Osteocyte (in vitro differentiated cells): ENCODE data around the gene HDAC9. TPM values are rescaled to one million over a fixed set of nuclear protein-coding genes. Genes with fewer than 3 reads are reported as not detected.
A peak's percentile ranks its signal among the peaks of the same experiment; 100 is the strongest.

Source experiments
- DNase-seq: peaks from one replicate; pipeline ENCODE4 v3.0.0; 2021; ENCODE audit warnings: mixed read lengths; ENCODE audit not compliant: unreplicated experiment; ENCODE audit errors: extremely low spot score
- H3K27ac Mint-ChIP-seq: one replicate; pipeline ENCODE4 v1.8.0; 2021; ENCODE audit warnings: mild to moderate bottlenecking, mixed read lengths; ENCODE audit not compliant: unreplicated experiment
- H3K27me3 Mint-ChIP-seq: one replicate; pipeline ENCODE4 v1.8.0; 2021; ENCODE audit warnings: mixed read lengths; ENCODE audit not compliant: unreplicated experiment
- H3K36me3 Mint-ChIP-seq: one replicate; pipeline ENCODE4 v1.8.0; 2021; ENCODE audit warnings: mixed read lengths; ENCODE audit not compliant: unreplicated experiment
- H3K4me1 Mint-ChIP-seq: one replicate; pipeline ENCODE4 v1.8.0; 2021; ENCODE audit warnings: mixed read lengths; ENCODE audit not compliant: unreplicated experiment
- H3K4me3 Mint-ChIP-seq: one replicate; pipeline ENCODE4 v1.8.0; 2021; ENCODE audit warnings: mild to moderate bottlenecking, moderate library complexity, mixed read lengths; ENCODE audit not compliant: unreplicated experiment
- H3K9me3 Mint-ChIP-seq: one replicate; pipeline ENCODE4 v1.8.0; 2021; ENCODE audit warnings: mixed read lengths; ENCODE audit not compliant: unreplicated experiment
- CTCF ChIP-seq: fragments of 200-600 bp; sonication (generic); IDR thresholded peaks from 2 replicates; pipeline ENCODE4 v1.5.0; 2021; ENCODE audit warnings: antibody characterized with exemption, mild to moderate bottlenecking, moderate library complexity
- total RNA-seq: library from RNA; stranded (reverse); gene quantifications from 2 replicates; pipeline ENCODE4 v1.2.1, GENCODE V29; 2021

Gene HDAC9
- total RNA-seq, 1 donor from 2014 or later: 0.81 TPM

GRCh38 chr7:18513343-18513742 lies 17.8 kb downstream of the HDAC9 start:
- H3K9me3 Mint-ChIP-seq: no peaks in the 10 kb centered on the region
- H3K4me3 Mint-ChIP-seq: no peak overlapping the region
- H3K36me3 Mint-ChIP-seq: no peaks in the 10 kb centered on the region
- H3K27ac Mint-ChIP-seq: no peak overlapping the region
- peaks cover 33% of the 10 kb centered on the region for H3K4me1 Mint-ChIP-seq
- no peaks in the 10 kb centered on the region for H3K27me3 Mint-ChIP-seq
- no peak for TF ChIP-seq CTCF
- DNase-seq: no peak

GRCh38 chr7:18515067-18515466 lies 19.5 kb downstream of the HDAC9 start:
- H3K36me3 Mint-ChIP-seq: no peaks in the 10 kb centered on the region
- H3K4me3 Mint-ChIP-seq: no peak overlapping the region
- H3K27ac Mint-ChIP-seq: peak overlapping the region; percentile 13
- no peaks in the 10 kb centered on the region for H3K27me3 Mint-ChIP-seq
- TF ChIP-seq CTCF: no peak
- H3K4me1 Mint-ChIP-seq: peaks cover 16% of the 10 kb centered on the region
- no peak for DNase-seq
- no peaks in the 10 kb centered on the region for H3K9me3 Mint-ChIP-seq

GRCh38 chr7:18517646-18518045 lies 22.1 kb downstream of the HDAC9 start:
- H3K27ac Mint-ChIP-seq: no peak overlapping the region
- no peak for DNase-seq
- no peaks in the 10 kb centered on the region for H3K27me3 Mint-ChIP-seq
- no peak for TF ChIP-seq CTCF
- no peaks in the 10 kb centered on the region for H3K36me3 Mint-ChIP-seq
- H3K4me1 Mint-ChIP-seq: peaks cover 20% of the 10 kb centered on the region
- no peak overlapping the region for H3K4me3 Mint-ChIP-seq
- H3K9me3 Mint-ChIP-seq: no peaks in the 10 kb centered on the region

GRCh38 chr7:18518555-18518954 lies 23.0 kb downstream of the HDAC9 start:
- no peak for TF ChIP-seq CTCF
- H3K4me1 Mint-ChIP-seq: peaks cover 20% of the 10 kb centered on the region
- H3K27me3 Mint-ChIP-seq: no peaks in the 10 kb centered on the region
- no peak overlapping the region for H3K27ac Mint-ChIP-seq
- no peak overlapping the region for H3K4me3 Mint-ChIP-seq
- no peaks in the 10 kb centered on the region for H3K36me3 Mint-ChIP-seq
- no peaks in the 10 kb centered on the region for H3K9me3 Mint-ChIP-seq
- no peak for DNase-seq

GRCh38 chr7:18520450-18521235 lies 25.1 kb downstream of the HDAC9 start:
- no peaks in the 10 kb centered on the region for H3K9me3 Mint-ChIP-seq
- DNase-seq: no peak
- no peak for TF ChIP-seq CTCF
- no peaks in the 10 kb centered on the region for H3K36me3 Mint-ChIP-seq
- no peaks in the 10 kb centered on the region for H3K27me3 Mint-ChIP-seq
- H3K27ac Mint-ChIP-seq: peak overlapping the region; percentile 73
- H3K4me3 Mint-ChIP-seq: no peak overlapping the region
- peaks cover 15% of the 10 kb centered on the region for H3K4me1 Mint-ChIP-seq
